ENCODE measurements around the gene CTNNA2.

The CTNNA2 gene

GRCh38 chr2:79758749-79759282 is 246.0 kb downstream of the CTNNA2 start:
- DNase-seq: no peak
- in situ Hi-C loops (cut with MboI; ENCODE audit: low pct_unique_long_range_greater_than_20kb, low sequenced_read_pairs): no loop called here

- no peak for DNase-seq
- in situ Hi-C loops (cut with MboI; ENCODE audit: low pct_unique_long_range_greater_than_20kb, low sequenced_read_pairs): no loop called here
These were observed 258.1 kb downstream of the CTNNA2 start for GRCh38 chr2:79770926-79771325.

- in situ Hi-C loops (cut with MboI; ENCODE audit: low pct_unique_long_range_greater_than_20kb, low sequenced_read_pairs): no loop called here
- DNase-seq: no peak
These were observed 258.6 kb downstream of the CTNNA2 start for GRCh38 chr2:79771493-79771892.

- in situ Hi-C loops (cut with MboI; ENCODE audit: low pct_unique_long_range_greater_than_20kb, low sequenced_read_pairs): no loop called here
- no peak for DNase-seq
These were observed 261.2 kb downstream of the CTNNA2 start for GRCh38 chr2:79774016-79774415.

GRCh38 chr2:79776461-79776860 is 263.6 kb downstream of the CTNNA2 start:
- DNase-seq: no peak
- in situ Hi-C loops (cut with MboI; ENCODE audit: low pct_unique_long_range_greater_than_20kb, low sequenced_read_pairs): no loop called here

- in situ Hi-C loops (cut with MboI; ENCODE audit: low pct_unique_long_range_greater_than_20kb, low sequenced_read_pairs): no loop called here
- no peak for DNase-seq
These were observed 267.9 kb downstream of the CTNNA2 start for GRCh38 chr2:79780781-79781180.

- no peak for DNase-seq
- in situ Hi-C loops (cut with MboI; ENCODE audit: low pct_unique_long_range_greater_than_20kb, low sequenced_read_pairs): no loop called here
These were observed 270.0 kb downstream of the CTNNA2 start for GRCh38 chr2:79782576-79783452.

GRCh38 chr2:79788952-79789651 is 276.3 kb downstream of the CTNNA2 start:
- no peak for DNase-seq
- in situ Hi-C loops (cut with MboI; ENCODE audit: low pct_unique_long_range_greater_than_20kb, low sequenced_read_pairs): no loop called here

GRCh38 chr2:79789811-79790210 is 277.0 kb downstream of the CTNNA2 start:
- no peak for DNase-seq
- in situ Hi-C loops (cut with MboI; ENCODE audit: low pct_unique_long_range_greater_than_20kb, low sequenced_read_pairs): no loop called here

GRCh38 chr2:79792090-79792489 is 279.2 kb downstream of the CTNNA2 start:
- in situ Hi-C loops (cut with MboI; ENCODE audit: low pct_unique_long_range_greater_than_20kb, low sequenced_read_pairs): no loop called here
- no peak for DNase-seq

GRCh38 chr2:79793006-79793405 is 280.2 kb downstream of the CTNNA2 start:
- no peak for DNase-seq
- in situ Hi-C loops (cut with MboI; ENCODE audit: low pct_unique_long_range_greater_than_20kb, low sequenced_read_pairs): no loop called here

GRCh38 chr2:79796641-79797040 is 283.8 kb downstream of the CTNNA2 start:
- in situ Hi-C loops (cut with MboI; ENCODE audit: low pct_unique_long_range_greater_than_20kb, low sequenced_read_pairs): no loop called here
- DNase-seq: no peak

GRCh38 chr2:79798776-79799175 is 285.9 kb downstream of the CTNNA2 start:
- in situ Hi-C loops (cut with MboI; ENCODE audit: low pct_unique_long_range_greater_than_20kb, low sequenced_read_pairs): no loop called here
- DNase-seq: no peak

- DNase-seq: no peak
These were observed 286.9 kb downstream of the CTNNA2 start for GRCh38 chr2:79799729-79800128.

GRCh38 chr2:79801082-79801481 is 288.2 kb downstream of the CTNNA2 start:
- DNase-seq: no peak
- in situ Hi-C loops (cut with MboI; ENCODE audit: low pct_unique_long_range_greater_than_20kb, low sequenced_read_pairs): no loop called here

More at GRCh38 chr2:79799729-79800128, 286.9 kb downstream of the CTNNA2 start:
- in situ Hi-C loops (cut with MboI; ENCODE audit: low pct_unique_long_range_greater_than_20kb, low sequenced_read_pairs): no loop called here

GRCh38 chr2:79817288-79817687 is 304.4 kb downstream of the CTNNA2 start:
- in situ Hi-C loops (cut with MboI; ENCODE audit: low pct_unique_long_range_greater_than_20kb, low sequenced_read_pairs): no loop called here

GRCh38 chr2:79820281-79820680 is 307.4 kb downstream of the CTNNA2 start:
- DNase-seq: no peak
- in situ Hi-C loops (cut with MboI; ENCODE audit: low pct_unique_long_range_greater_than_20kb, low sequenced_read_pairs): no loop called here

More at GRCh38 chr2:79817288-79817687, 304.4 kb downstream of the CTNNA2 start:
- DNase-seq: no peak

GRCh38 chr2:79822136-79822535 is 309.3 kb downstream of the CTNNA2 start:
- in situ Hi-C loops (cut with MboI; ENCODE audit: low pct_unique_long_range_greater_than_20kb, low sequenced_read_pairs): no loop called here
- no peak for DNase-seq

GRCh38 chr2:79824086-79824786 is 311.4 kb downstream of the CTNNA2 start:
- in situ Hi-C loops (cut with MboI; ENCODE audit: low pct_unique_long_range_greater_than_20kb, low sequenced_read_pairs): no loop called here

GRCh38 chr2:79827881-79828280 is 315.0 kb downstream of the CTNNA2 start:
- no peak for DNase-seq
- in situ Hi-C loops (cut with MboI; ENCODE audit: low pct_unique_long_range_greater_than_20kb, low sequenced_read_pairs): no loop called here

More at GRCh38 chr2:79824086-79824786, 311.4 kb downstream of the CTNNA2 start:
- no peak for DNase-seq
